IMR-90 (cell line): Measurements from ENCODE around the gene CHN1. TPM values are rescaled to one million over a fixed set of nuclear protein-coding genes. Genes with fewer than 3 reads are reported as not detected.

Experiments used
- ATAC-seq: fragments of 200-7000 bp; cut with Tn5 transposase; 2 replicates; pipeline ENCODE4 v1.9.1; 2020; ENCODE audit warnings: low read depth, mild to moderate bottlenecking, moderate library complexity
- BruUV-seq: library from RNA; stranded (reverse); fragments of 400-500 nt; replicated peaks from 2 replicates; lab custom pipeline; 2021; lab: Mats Ljungman, UMichigan
- CTCF ChIA-PET: fragments of 300-600 bp; formaldehyde crosslinking; extraction: SDS; loops from one replicate; lab custom pipeline; 2021; ENCODE audit warnings: antibody characterized with exemption; lab: Yijun Ruan, JAX
- POLR2A ChIA-PET: fragments of 300-600 bp; sonication (Branson Sonifier 250); formaldehyde crosslinking; loops from one replicate; lab custom pipeline; 2022; ENCODE audit warnings: antibody characterized with exemption; ENCODE audit not compliant: unreplicated experiment; lab: Charles Lee
- DNase-seq: peaks from one replicate; pipeline ENCODE4 v3.0.0; 2013
- H2AFZ ChIP-seq: replicated peaks from 2 replicates; pipeline ENCODE3; 2013; ENCODE audit warnings: low read length, mild to moderate bottlenecking; ENCODE audit not compliant: poor library complexity
- H2AK5ac ChIP-seq: 2 replicates; pipeline ENCODE4 v1.6.1; 2013; ENCODE audit warnings: low read depth, low read length, inconsistent platforms
- H2AK9ac ChIP-seq: replicated peaks from 2 replicates; pipeline ENCODE3; 2013; ENCODE audit warnings: mild to moderate bottlenecking, low read depth, low read length, moderate library complexity; ENCODE audit not compliant: poor library complexity
- H2BK120ac ChIP-seq: 2 replicates; pipeline ENCODE4 v1.6.1; 2013; ENCODE audit warnings: low read depth, low read length, inconsistent platforms
- H2BK15ac ChIP-seq: 3 replicates; pipeline ENCODE4 v1.6.1; 2013; ENCODE audit warnings: low read depth, low read length, inconsistent platforms
- H2BK20ac ChIP-seq: 2 replicates; pipeline ENCODE4 v1.6.1; 2013; ENCODE audit warnings: low read depth, mild to moderate bottlenecking, inconsistent platforms, low read length, moderate library complexity
- H2BK5ac ChIP-seq: 2 replicates; pipeline ENCODE4 v1.6.1; 2013; ENCODE audit warnings: mild to moderate bottlenecking, low read depth, low read length, inconsistent platforms; ENCODE audit not compliant: poor library complexity, severe bottlenecking
- H3K14ac ChIP-seq: replicated peaks from 2 replicates; pipeline ENCODE4 v1.6.1; 2013; ENCODE audit warnings: low read depth, low read length, inconsistent platforms
- H3K18ac ChIP-seq: 2 replicates; pipeline ENCODE4 v1.6.1; 2013; ENCODE audit warnings: low read depth, low read length, control low read depth
- H3K23ac ChIP-seq: 2 replicates; pipeline ENCODE4 v1.6.1; 2013; ENCODE audit warnings: low read depth, low read length, inconsistent platforms
- H3K27ac ChIP-seq: 2 replicates; pipeline ENCODE4 v1.5.1; 2013; ENCODE audit warnings: mild to moderate bottlenecking, control low read depth, low read length; ENCODE audit not compliant: insufficient read depth
- H3K27me3 ChIP-seq: 2 replicates; pipeline ENCODE4 v1.6.1; 2013; ENCODE audit warnings: low read length; ENCODE audit not compliant: control insufficient read depth, insufficient read depth
- H3K36me3 ChIP-seq: 2 replicates; pipeline ENCODE4 v1.6.1; 2013; ENCODE audit warnings: low read length, mixed read lengths; ENCODE audit not compliant: control insufficient read depth, insufficient read depth
- H3K4ac ChIP-seq: 2 replicates; pipeline ENCODE4 v1.6.1; 2013; ENCODE audit warnings: low read depth, low read length, inconsistent platforms
- H3K4me1 ChIP-seq: 2 replicates; pipeline ENCODE4 v1.6.1; 2013; ENCODE audit warnings: low read length, mixed read lengths; ENCODE audit not compliant: control insufficient read depth, insufficient read depth
- H3K4me2 ChIP-seq: 2 replicates; pipeline ENCODE4 v1.6.1; 2013; ENCODE audit warnings: low read depth, mild to moderate bottlenecking, control low read depth, low read length, moderate library complexity
- H3K4me3 ChIP-seq: 2 replicates; pipeline ENCODE4 v1.5.1; 2013; ENCODE audit warnings: low read depth, mild to moderate bottlenecking, control low read depth, low read length, moderate library complexity; ENCODE audit not compliant: insufficient read depth
- H3K56ac ChIP-seq: 2 replicates; pipeline ENCODE4 v1.6.1; 2013; ENCODE audit warnings: low read length, inconsistent platforms; ENCODE audit not compliant: insufficient read depth; ENCODE audit errors: extremely low read depth
- H3K79me1 ChIP-seq, 2 experiments: 2 replicates each; pipeline ENCODE4 v1.6.1; 2013; ENCODE audit warnings: low read length in 2 of 2, inconsistent platforms in 1 of 2, low read depth in 1 of 2
- H3K9ac ChIP-seq: 2 replicates; pipeline ENCODE4 v1.6.1; 2013; ENCODE audit warnings: low read depth, low read length, control low read depth
- H3K9me1 ChIP-seq: 2 replicates; pipeline ENCODE4 v1.6.1; 2013; ENCODE audit warnings: low read length, inconsistent platforms; ENCODE audit not compliant: insufficient read depth
- H3K9me3 ChIP-seq: 2 replicates; pipeline ENCODE4 v1.6.1; 2013; ENCODE audit warnings: low read length; ENCODE audit not compliant: control insufficient read depth, insufficient read depth
- H4K20me1 ChIP-seq: 2 replicates; pipeline ENCODE4 v1.6.1; 2013; ENCODE audit warnings: low read length, inconsistent platforms; ENCODE audit not compliant: insufficient read depth
- H4K5ac ChIP-seq: 2 replicates; pipeline ENCODE4 v1.6.1; 2013; ENCODE audit warnings: mild to moderate bottlenecking, low read depth, low read length, control low read depth
- H4K8ac ChIP-seq, 2 experiments: 2 replicates each; pipeline ENCODE4 v1.6.1; 2013; ENCODE audit warnings: low read depth in 2 of 2, low read length in 2 of 2, control low read depth in 1 of 2, inconsistent platforms in 1 of 2
- H4K91ac ChIP-seq: 2 replicates; pipeline ENCODE4 v1.6.1; 2013; ENCODE audit warnings: low read depth, low read length, inconsistent platforms; ENCODE audit not compliant: insufficient read depth
- MAFK ChIP-seq: IDR thresholded peaks from 2 replicates; pipeline ENCODE4 v1.6.1; 2012; ENCODE audit warnings: low read depth, low read length, improper control_type of control experiment
- MXI1 ChIP-seq: IDR thresholded peaks from 2 replicates; pipeline ENCODE4 v1.6.1; 2012; ENCODE audit warnings: low read depth, mild to moderate bottlenecking, low read length, moderate library complexity, borderline replicate concordance
- POLR2A ChIP-seq: IDR thresholded peaks from 2 replicates; pipeline ENCODE4 v1.6.1; 2012; ENCODE audit warnings: mild to moderate bottlenecking, low read depth, low read length
- RCOR1 ChIP-seq: IDR thresholded peaks from 2 replicates; pipeline ENCODE4 v1.6.1; 2012; ENCODE audit warnings: mild to moderate bottlenecking, low read length, improper control_type of control experiment; ENCODE audit not compliant: insufficient replicate concordance
- RFX5 ChIP-seq: IDR thresholded peaks from 2 replicates; pipeline ENCODE4 v1.8.0; 2012; ENCODE audit warnings: low read depth, mild to moderate bottlenecking, low read length, moderate library complexity
- WGBS, 2 experiments: methylation state at CpG; one replicate each; pipeline versions ENCODE4 v1.1.5 to v1.1.7; 2013; ENCODE audit warnings: missing lambda C conversion rate in 2 of 2; ENCODE audit not compliant: insufficient read length in 1 of 2; ENCODE audit errors: extremely low coverage in 2 of 2; 5-methylcytosine and 5-hydroxymethylcytosine counted together
- dilution Hi-C: fragments of 300-500 bp; cut with HindIII; formaldehyde crosslinking; loops from one replicate; pipeline ENCODE4 v1.14.3; 2018; ENCODE audit warnings: low sequenced_read_pairs; ENCODE audit not compliant: unreplicated experiment
- in situ Hi-C: fragments of 300-500 bp; cut with MboI; formaldehyde crosslinking; loops from 3 replicates; pipeline ENCODE4 v1.14.3; 2019; ENCODE audit warnings: low sequenced_read_pairs, inconsistent platforms, mixed read lengths
- intact Hi-C: fragments of 100-400 bp; cut with micrococcal nuclease; formaldehyde crosslinking; loops from 2 replicates; pipeline ENCODE4 v1.10.0; 2022
- polyA plus RNA-seq, 3 experiments: library from polyadenylated mRNA; depleted of rRNA; stranded (reverse); fragments of >200 nt; gene quantifications; 2 replicates each; pipeline ENCODE4 v1.2.3, GENCODE V29; 2012; ENCODE audit warnings: low replicate concordance in 1 of 3
- total RNA-seq: library from RNA; depleted of rRNA; stranded (reverse); fragments of >200 nt; gene quantifications from 2 replicates; pipeline ENCODE4 v1.2.3, GENCODE V29; 2012

Gene CHN1
- total and polyA plus RNA-seq, 2 of the 4 experiments (the other 2 are of a cell fraction): 58.4 to 66.9 TPM

- H3K23ac ChIP-seq: no peak overlapping the region
- H2AFZ ChIP-seq: no peak overlapping the region
- H3K18ac ChIP-seq: no peak overlapping the region
- no peak for ATAC-seq
- H3K4me1 ChIP-seq: no peaks in the 10 kb centered on the region
- in situ Hi-C loops: loop anchor here (25.0 kb wide), 2 partner anchors 228 to 1053 kb away; partner anchors contain the start of genes EVX2, HOXD12 and HOXD13
- no peaks in the 10 kb centered on the region for H3K9me1 ChIP-seq
- no peaks in the 10 kb centered on the region for H3K79me1 ChIP-seq
- H3K56ac ChIP-seq: no peak overlapping the region
- H4K8ac ChIP-seq: no peak overlapping the region
- no peak overlapping the region for H4K5ac ChIP-seq
- TF ChIP-seq MXI1 (no peak), MAFK (no peak), RCOR1 (no peak), POLR2A (no peak), RFX5 (no peak)
- no peak overlapping the region for H3K4me3 ChIP-seq
- H3K9ac ChIP-seq: no peak overlapping the region
- BruUV-seq: no TSS peak
- no peaks in the 10 kb centered on the region for H3K36me3 ChIP-seq
- H3K14ac ChIP-seq: no peak overlapping the region
- DNase-seq: no peak
- no peak overlapping the region for H2BK5ac ChIP-seq
- H2AK9ac ChIP-seq: no peak overlapping the region
- no peaks in the 10 kb centered on the region for H4K20me1 ChIP-seq
- no peak overlapping the region for H4K91ac ChIP-seq
- H3K27ac ChIP-seq: no peak overlapping the region
- H3K9me3 ChIP-seq: no peaks in the 10 kb centered on the region
- no peak overlapping the region for H3K4ac ChIP-seq
- no peaks in the 10 kb centered on the region for H3K27me3 ChIP-seq
- no peak overlapping the region for H2AK5ac ChIP-seq
- H2BK20ac ChIP-seq: no peak overlapping the region
- intact Hi-C loops: loop anchor here (5.0 kb wide), 1 partner anchor 293 kb away; no protein-coding TSS in a partner anchor
- dilution Hi-C loops: no loop called here
- 100% methylated on average over 2 of the region's 3 CpGs; no CpG with 5 or more reads in 1 of the 2 experiments for WGBS, 2 experiments
- ChIA-PET POLR2A (no interaction called here), CTCF (interaction anchor here (0.6 to 1.0 kb wide), 2 partner anchors 145 to 159 kb away, joined by 4 read pairs; no protein-coding TSS in a partner anchor)
- H2BK15ac ChIP-seq: no peak overlapping the region
- no peak overlapping the region for H2BK120ac ChIP-seq
- no peak overlapping the region for H3K4me2 ChIP-seq
These were observed 29.5 kb upstream of the CHN1 start for GRCh38 chr2:175034716-175035115.
